ENCODE data around the gene LARGE1.

DNA sequence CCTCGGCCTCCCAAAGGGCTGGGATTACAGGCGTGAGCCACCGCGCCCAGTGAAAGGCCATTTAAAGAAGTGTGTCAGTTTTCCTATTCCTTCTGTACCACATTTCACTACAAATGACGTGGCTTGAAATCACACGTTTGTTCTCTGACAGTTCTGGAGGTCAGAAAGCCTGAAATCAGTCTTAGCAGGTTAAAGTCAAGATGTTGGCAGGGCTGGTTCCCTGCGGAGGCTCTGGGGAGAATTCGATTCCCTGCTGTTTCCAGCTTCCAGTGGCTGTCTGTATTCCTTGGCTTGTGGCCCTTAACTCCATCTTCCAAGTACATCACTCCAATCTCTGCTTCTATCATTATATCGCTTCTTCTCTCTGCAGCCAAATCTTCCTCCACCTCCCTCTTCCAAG is 383.2 kb downstream of the LARGE1 start:
- no peak for TF ChIP-seq POLR2A (IDR thresholded peaks at IDR 0.05)
- TF ChIP-seq, protein P1, sequence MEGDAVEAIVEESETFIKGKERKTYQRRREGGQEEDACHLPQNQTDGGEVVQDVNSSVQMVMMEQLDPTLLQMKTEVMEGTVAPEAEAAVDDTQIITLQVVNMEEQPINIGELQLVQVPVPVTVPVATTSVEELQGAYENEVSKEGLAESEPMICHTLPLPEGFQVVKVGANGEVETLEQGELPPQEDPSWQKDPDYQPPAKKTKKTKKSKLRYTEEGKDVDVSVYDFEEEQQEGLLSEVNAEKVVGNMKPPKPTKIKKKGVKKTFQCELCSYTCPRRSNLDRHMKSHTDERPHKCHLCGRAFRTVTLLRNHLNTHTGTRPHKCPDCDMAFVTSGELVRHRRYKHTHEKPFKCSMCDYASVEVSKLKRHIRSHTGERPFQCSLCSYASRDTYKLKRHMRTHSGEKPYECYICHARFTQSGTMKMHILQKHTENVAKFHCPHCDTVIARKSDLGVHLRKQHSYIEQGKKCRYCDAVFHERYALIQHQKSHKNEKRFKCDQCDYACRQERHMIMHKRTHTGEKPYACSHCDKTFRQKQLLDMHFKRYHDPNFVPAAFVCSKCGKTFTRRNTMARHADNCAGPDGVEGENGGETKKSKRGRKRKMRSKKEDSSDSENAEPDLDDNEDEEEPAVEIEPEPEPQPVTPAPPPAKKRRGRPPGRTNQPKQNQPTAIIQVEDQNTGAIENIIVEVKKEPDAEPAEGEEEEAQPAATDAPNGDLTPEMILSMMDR (IDR thresholded peaks at IDR 0.05): no peak
